AML-193 (cell line): ENCODE results near the gene PRSS2.

Experiments used
- DNase-seq, 2 experiments: peaks; one replicate each; lab custom pipeline; 2025; lab: John Stamatoyannopoulos, UW

PRSS2 gene

DNA sequence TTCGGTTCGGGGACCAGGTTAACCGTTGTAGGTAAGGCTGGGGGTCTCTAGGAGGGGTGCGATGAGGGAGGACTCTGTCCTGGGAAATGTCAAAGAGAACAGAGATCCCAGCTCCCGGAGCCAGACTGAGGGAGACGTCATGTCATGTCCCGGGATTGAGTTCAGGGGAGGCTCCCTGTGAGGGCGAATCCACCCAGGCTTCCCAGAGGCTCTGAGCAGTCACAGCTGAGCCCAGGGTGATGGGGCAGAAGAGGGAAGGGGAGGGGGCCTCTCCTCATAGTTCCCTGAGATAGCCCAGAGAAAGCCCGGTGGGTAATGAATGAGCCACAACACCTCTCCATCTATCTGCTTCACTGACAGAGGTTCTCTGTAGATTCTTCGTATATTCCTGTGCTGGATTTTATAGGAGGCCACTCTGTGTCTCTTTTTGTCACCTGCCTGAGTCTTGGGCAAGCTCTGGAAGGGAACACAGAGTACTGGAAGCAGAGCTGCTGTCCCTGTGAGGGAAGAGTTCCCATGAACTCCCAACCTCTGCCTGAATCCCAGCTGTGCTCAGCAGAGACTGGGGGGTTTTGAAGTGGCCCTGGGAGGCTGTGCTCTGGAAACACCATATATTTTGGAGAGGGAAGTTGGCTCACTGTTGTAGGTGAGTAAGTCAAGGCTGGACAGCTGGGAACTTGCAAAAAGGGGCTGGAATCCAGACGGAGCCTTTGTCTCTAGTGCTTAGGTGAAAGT is 16.4 kb downstream of the PRSS2 start:
- no peak for DNase-seq

DNA sequence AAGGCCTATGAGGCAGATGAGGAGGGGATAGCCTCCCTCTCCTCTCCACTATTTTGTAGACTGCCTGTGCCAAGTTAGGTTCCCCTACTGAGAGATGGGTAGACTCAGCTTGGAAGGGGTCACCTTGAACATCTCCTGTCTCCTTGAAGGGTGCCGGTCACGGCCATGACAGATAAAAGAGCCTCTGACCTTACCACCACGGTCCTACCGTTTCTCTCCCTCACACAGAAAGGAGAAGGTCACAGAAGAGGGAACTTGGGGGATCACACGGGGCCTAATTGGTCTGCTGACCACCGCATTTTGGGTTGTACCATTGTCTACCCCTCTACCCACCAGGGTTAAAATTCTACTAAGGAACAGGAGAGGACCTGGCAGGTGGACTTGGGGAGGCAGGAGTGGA is 17.0 kb downstream of the PRSS2 start:
- DNase-seq, result no peak

DNA sequence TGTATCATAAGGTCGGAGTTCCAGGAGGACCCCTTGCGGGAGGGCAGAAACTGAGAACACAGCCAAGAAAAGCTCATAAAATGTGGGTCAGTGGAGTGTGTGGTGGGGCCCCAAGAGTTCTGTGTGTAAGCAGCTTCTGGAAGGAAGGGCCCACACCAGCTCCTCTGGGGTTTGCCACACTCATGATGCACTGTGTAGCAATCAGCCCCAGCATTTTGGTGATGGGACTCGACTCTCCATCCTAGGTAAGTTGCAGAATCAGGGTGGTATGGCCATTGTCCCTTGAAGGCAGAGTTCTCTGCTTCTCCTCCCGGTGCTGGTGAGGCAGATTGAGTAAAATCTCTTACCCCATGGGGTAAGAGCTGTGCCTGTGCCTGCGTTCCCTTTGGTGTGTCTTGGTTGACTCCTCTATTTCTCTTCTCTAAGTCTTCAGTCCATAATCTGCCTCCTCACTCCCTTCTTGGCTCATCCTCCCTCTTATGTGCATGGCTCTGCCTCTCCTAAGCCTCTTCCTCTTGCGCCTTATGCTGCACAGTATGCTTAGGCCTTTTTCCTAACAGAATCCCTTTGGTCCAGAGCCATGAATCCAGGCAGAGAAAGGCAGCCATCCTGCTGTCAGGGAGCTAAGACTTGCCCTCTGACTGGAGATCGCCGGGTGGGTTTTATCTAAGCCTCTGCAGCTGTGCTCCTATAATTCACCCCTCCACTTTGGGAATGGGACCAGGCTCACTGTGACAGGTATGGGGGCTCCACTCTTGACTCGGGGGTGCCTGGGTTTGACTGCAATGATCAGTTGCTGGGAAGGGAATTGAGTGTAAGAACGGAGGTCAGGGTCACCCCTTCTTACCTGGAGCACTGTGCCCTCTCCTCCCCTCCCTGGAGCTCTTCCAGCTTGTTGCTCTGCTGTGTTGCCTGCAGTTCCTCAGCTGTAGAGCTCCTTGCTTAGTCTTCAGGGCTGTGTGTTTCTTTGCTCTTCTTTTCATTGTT is 17.8 kb downstream of the PRSS2 start:
- no peak for DNase-seq

DNA sequence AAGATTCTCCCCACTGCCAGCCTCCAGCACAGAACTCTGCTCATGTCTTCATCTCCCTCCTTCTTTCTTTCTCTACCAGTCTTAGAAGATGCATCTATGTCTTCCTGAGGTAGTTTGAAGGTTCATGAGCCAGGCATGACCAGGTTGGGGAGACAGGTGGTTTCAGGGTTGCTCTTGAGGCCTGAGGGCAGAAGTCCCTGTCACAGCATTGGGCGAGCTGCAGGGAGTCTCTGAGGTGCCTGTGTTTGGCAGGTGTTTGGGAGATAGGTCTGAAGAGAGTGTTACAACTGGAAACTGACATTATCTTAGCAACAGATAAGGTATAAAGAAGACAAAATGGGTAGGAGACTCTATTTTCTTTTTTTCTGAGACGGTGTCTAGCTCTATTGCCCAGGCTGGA is 18.7 kb downstream of the PRSS2 start:
- DNase-seq, result no peak

DNA sequence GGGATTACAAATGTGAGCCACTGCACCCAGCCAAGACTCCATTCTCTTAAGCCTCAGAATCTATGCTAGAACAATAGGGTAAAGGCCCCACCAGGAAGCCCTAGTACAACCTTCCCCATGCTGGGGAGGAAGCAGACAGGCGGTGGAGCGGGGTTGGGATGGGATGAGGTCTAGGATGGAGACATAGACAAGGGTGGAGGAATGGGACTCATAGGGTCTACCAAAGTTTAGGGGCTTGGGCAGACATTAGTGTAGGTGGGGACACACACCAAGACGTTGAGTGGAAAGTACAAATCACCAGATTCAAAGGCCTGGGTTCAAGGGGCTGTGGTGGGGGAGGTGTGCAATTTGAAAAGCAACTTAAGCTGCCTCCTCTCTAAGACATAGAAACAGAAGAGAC is 19.3 kb downstream of the PRSS2 start:
- no peak for DNase-seq

DNA sequence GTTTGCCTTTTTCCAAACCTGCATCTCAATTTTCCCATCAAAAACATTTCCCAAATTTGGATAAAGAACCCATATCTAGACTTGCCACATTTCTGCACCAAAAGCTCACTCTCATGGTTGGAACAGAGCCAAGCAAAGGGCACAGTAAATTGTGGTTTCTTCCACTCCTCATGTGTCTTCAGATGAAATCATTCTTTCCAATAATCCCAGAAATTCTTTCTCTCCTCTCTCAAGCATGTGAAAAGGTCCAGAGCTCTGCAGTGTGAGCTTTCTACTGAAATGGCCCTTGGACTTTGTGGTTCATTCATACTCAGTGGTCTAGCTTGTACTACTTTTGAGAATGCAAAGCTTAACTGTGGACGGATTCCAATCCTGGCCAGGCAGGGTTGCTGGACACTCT is 19.8 kb downstream of the PRSS2 start:
- DNase-seq, result no peak

DNA sequence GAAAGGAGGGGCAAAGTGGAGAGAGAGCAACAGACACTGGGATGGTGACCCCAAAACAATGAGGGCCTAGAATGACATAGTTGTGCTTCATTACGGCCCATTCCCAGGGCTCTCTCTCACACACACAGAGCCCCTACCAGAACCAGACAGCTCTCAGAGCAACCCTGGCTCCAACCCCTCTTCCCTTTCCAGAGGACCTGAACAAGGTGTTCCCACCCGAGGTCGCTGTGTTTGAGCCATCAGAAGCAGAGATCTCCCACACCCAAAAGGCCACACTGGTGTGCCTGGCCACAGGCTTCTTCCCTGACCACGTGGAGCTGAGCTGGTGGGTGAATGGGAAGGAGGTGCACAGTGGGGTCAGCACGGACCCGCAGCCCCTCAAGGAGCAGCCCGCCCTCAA is 20.7 kb downstream of the PRSS2 start:
- no peak for DNase-seq

DNA sequence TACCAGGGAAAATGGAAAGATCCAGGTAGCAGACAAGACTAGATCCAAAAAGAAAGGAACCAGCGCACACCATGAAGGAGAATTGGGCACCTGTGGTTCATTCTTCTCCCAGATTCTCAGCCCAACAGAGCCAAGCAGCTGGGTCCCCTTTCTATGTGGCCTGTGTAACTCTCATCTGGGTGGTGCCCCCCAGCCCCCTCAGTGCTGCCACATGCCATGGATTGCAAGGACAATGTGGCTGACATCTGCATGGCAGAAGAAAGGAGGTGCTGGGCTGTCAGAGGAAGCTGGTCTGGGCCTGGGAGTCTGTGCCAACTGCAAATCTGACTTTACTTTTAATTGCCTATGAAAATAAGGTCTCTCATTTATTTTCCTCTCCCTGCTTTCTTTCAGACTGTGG is 21.4 kb downstream of the PRSS2 start:
- DNase-seq, result no peak

DNA sequence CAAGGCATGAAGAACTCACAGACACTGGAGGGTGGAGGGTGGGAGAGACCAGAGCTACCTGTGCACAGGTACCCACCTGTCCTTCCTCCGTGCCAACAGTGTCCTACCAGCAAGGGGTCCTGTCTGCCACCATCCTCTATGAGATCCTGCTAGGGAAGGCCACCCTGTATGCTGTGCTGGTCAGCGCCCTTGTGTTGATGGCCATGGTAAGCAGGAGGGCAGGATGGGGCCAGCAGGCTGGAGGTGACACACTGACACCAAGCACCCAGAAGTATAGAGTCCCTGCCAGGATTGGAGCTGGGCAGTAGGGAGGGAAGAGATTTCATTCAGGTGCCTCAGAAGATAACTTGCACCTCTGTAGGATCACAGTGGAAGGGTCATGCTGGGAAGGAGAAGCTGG is 21.8 kb downstream of the PRSS2 start:
- no peak for DNase-seq

DNA sequence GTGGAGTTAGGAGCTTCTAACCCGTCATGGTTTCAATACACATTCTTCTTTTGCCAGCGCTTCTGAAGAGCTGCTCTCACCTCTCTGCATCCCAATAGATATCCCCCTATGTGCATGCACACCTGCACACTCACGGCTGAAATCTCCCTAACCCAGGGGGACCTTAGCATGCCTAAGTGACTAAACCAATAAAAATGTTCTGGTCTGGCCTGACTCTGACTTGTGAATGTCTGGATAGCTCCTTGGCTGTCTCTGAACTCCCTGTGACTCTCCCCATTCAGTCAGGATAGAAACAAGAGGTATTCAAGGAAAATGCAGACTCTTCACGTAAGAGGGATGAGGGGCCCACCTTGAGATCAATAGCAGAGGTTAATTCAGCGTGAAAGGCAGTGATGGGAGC is 22.4 kb downstream of the PRSS2 start:
- no peak for DNase-seq

DNA sequence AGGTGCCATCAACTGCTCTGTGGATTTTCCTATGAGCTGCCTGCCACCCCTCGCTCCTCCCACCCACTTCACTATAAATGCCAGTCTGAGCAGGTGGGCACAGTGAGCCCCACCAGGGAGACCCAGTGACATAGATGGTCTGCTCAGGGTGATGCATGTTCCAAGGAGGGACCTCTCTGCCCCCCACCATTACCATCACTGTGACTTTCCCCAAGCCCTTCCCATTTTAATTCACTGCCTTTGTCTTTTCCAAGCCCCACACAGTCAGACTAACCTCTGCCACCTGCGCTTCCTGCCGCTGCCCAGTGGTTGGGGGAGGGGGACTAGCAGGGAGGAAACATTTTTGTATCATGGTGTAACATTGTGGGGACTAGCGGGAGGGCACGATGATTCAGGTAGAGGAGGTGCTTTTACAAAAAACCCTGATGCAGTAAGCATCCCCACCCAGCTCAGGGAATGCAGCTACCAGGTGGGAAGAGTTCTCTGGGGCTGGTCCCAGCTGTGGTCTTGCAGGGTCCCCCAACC is 24.6 kb downstream of the PRSS2 start:
- DNase-seq, result no peak

DNA sequence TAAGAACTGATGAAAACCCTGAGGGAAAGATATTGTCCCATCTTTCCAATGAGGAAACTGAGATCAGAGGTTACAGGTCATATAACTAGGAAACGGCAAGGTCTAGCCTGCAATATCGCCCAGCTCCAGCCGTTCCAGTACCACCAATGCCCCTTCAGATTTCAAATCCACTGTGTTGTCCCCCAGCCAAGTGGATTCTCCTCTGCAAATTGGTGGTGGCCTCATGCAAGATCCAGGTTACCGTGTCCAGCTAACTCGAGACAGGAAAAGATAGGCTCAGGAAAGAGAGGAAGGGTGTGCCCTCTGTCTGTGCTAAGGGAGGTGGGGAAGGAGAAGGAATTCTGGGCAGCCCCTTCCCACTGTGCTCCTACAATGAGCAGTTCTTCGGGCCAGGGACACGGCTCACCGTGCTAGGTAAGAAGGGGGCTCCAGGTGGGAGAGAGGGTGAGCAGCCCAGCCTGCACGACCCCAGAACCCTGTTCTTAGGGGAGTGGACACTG is 25.3 kb downstream of the PRSS2 start:
- DNase-seq, result no peak

DNA sequence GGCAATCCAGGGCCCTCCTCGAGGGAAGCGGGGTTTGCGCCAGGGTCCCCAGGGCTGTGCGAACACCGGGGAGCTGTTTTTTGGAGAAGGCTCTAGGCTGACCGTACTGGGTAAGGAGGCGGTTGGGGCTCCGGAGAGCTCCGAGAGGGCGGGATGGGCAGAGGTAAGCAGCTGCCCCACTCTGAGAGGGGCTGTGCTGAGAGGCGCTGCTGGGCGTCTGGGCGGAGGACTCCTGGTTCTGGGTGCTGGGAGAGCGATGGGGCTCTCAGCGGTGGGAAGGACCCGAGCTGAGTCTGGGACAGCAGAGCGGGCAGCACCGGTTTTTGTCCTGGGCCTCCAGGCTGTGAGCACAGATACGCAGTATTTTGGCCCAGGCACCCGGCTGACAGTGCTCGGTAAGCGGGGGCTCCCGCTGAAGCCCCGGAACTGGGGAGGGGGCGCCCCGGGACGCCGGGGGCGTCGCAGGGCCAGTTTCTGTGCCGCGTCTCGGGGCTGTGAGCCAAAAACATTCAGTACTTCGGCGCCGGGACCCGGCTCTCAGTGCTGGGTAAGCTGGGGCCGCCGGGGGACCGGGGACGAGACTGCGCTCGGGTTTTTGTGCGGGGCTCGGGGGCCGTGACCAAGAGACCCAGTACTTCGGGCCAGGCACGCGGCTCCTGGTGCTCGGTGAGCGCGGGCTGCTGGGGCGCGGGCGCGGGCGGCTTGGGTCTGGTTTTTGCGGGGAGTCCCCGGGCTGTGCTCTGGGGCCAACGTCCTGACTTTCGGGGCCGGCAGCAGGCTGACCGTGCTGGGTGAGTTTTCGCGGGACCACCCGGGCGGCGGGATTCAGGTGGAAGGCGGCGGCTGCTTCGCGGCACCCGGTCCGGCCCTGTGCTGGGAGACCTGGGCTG is 26.0 kb downstream of the PRSS2 start:
- DNase-seq, result no peak

DNA sequence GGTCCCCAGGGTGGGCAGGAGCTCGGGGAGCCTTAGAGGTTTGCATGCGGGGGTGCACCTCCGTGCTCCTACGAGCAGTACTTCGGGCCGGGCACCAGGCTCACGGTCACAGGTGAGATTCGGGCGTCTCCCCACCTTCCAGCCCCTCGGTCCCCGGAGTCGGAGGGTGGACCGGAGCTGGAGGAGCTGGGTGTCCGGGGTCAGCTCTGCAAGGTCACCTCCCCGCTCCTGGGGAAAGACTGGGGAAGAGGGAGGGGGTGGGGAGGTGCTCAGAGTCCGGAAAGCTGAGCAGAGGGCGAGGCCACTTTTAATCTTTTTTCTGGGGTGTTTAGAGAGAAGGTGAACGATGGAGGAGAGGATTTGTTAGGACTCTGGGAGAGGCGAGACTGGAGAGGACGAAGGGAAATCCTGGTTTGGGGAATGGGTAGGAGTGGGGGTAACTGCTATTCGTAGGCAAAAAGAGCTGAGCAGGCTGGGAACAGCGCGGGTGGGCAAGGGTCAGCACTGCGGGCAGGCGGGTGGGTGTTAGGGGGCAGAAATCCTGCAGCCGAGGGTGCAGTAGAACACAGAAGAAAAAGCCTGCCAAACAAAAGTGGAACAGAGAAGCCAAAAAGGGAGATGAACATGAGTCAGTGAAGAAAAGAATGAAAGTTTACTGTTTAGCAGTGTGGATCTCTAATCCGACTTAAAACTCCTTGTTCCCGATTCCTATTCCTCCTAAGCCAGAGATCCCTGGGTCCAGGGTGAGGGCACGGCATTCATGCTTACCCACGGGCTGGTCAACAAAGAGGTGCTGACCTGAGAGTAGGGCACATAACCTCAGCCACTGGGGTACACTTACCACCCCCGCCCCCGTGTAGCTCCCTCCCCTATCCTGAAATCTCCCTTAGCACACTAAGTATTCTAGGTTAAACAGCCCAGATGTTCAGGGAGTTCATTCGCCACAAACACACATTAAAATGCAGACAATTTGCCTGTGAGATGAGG is 26.9 kb downstream of the PRSS2 start:
- no peak for DNase-seq

DNA sequence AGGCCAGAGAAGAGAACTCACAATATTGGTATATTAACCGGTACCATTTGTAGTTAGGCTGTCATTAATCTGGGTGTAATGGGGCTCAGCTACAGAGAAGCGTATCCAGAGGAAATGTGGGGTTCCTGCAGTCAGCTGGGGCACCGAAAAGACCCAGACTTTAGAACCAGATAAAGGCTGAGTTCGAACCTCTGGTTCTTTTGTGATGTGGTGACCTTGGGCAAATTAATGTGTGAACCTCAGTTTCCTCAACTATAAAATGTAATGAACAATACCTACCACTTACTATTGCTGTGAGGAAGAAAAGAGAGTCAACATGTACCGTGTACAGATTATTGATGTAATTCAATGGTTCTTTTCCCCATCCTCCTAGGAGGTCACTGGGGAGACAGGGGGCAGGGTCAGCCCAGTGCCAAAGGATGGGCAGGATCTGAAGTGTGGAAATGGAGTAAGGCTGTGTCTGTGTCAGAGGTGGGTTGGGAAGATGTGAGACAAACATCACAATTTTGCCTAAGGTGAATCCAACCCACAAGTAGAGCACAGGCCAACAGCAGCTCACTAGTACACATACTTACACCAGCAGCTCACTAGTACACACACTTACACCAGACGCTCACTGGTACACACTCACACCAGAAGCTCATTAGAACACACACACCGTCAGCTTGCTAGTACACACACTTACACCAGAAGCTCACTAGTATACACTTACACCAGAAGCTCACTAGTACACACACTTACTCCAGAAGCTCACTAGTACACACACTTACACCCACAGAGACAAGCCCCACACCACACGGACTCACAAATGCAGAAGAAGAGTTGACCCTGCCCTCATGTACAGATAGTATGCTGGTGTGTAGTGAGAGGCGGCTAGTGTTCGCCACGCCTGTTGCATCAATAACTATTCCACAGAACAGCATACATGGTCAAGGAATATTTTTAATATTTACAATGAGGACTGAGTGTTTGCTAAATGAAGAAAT is 28.0 kb downstream of the PRSS2 start:
- no peak for DNase-seq

DNA sequence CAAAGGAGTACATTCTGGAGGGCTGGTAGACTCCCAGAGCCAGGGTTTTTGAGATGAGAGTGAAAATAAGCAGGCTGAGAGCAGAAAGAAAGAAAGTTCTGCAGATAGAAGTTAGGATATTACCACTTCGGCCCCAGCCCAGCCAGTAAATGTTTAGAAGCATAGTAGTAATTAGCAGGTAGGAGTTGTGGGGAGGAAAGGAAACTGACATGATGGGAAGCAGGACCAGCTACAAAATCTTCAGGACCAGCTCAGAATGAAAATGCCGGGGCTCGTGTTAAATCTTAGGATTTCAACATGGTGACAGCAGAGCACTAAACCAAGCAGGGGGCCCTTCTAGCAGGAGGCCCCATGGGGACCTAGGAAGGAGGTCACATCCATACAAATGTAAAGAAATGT is 28.7 kb downstream of the PRSS2 start:
- DNase-seq, result no peak

DNA sequence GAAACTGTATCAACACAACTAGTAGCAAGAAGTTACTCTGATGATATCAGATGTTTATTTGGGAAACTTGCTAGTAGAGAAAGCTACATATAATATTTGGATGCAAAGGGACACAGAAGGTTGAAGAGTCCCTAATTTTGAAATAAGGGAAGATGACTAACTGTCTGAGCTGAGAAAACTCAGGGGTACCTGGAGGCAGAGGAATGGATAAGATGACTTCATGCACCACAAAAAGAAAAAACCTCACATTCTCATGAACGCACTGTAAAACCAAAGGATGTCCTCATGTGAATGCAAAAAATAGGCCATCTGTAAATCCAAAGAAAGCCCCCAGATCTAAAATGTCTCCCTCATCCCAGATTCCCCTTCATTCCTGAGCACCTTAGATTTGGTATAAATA is 29.3 kb downstream of the PRSS2 start:
- DNase-seq, result no peak

DNA sequence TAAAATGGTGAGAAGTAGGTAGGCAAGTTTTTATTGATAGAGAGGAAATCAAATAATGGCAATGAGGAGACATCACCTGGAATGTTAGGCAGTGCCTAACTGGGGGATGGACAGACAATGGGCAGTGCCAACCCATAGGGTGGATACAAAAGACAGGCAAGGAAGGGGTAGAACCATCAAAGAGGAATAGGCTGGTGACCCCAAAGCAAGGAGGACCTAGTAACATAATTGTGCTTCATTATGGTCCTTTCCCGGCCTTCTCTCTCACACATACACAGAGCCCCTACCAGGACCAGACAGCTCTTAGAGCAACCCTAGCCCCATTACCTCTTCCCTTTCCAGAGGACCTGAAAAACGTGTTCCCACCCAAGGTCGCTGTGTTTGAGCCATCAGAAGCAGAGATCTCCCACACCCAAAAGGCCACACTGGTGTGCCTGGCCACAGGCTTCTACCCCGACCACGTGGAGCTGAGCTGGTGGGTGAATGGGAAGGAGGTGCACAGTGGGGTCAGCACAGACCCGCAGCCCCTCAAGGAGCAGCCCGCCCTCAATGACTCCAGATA is 30.0 kb downstream of the PRSS2 start:
- DNase-seq, result no peak
